Measurements from ENCODE around the gene C1orf56. TPM values are rescaled to one million over a fixed set of nuclear protein-coding genes. Genes with fewer than 3 reads are reported as not detected.

Gene C1orf56
- total RNA-seq, 1 experiment from 2014 or later = 4.8 TPM

GRCh38 chr1:151062741-151063371, 15.3 kb downstream of the C1orf56 start:
- ChIA-PET POLR2A (no interaction called here), CTCF (no interaction called here)
- Histone ChIP-seq H3K27me3 (replicated peaks; ENCODE audit: control insufficient read depth, insufficient read depth, low read length) (no peaks in the 10 kb centered on the region), H3K36me3 (ENCODE audit: control insufficient read depth, insufficient read depth, low read length) (no peaks in the 10 kb centered on the region), H3K9me3 (no peaks in the 10 kb centered on the region), H3K4me1 (peaks cover 6% of the 10 kb centered on the region), H3K4me3 (ENCODE audit: low read depth, low read length) (no peak overlapping the region)
- Mint-ChIP-seq H3K36me3 (ENCODE audit: insufficient read depth, unreplicated experiment) (peaks cover 19% of the 10 kb centered on the region), H3K9me3 (ENCODE audit: unreplicated experiment) (no peaks in the 10 kb centered on the region), H3K4me3 (ENCODE audit: unreplicated experiment) (no peak overlapping the region), H3K4me1 (ENCODE audit: low read depth, unreplicated experiment) (peaks cover 23% of the 10 kb centered on the region), H3K27ac (ENCODE audit: unreplicated experiment) (no peak overlapping the region), H3K27me3 (ENCODE audit: insufficient read depth, unreplicated experiment) (no peaks in the 10 kb centered on the region)
- BruUV-seq (replicated peaks) = no TSS peak
- TF ChIP-seq CTCF (IDR thresholded peaks at IDR 0.05; ENCODE audit: insufficient read depth in 1 of 2, low read depth in 1 of 2, low read length in 1 of 2, severe bottlenecking in 1 of 2, unreplicated experiment in 1 of 2) = no peak
- intact Hi-C loops (cut with micrococcal nuclease; ENCODE audit: unreplicated experiment) = no loop called here
- no peak for DNase-seq

- Mint-ChIP-seq H3K27me3 (ENCODE audit: insufficient read depth, unreplicated experiment) (no peaks in the 10 kb centered on the region), H3K9me3 (ENCODE audit: unreplicated experiment) (no peaks in the 10 kb centered on the region), H3K4me1 (ENCODE audit: low read depth, unreplicated experiment) (peaks cover 10% of the 10 kb centered on the region), H3K36me3 (ENCODE audit: insufficient read depth, unreplicated experiment) (peaks cover 2% of the 10 kb centered on the region), H3K4me3 (ENCODE audit: unreplicated experiment) (no peak overlapping the region), H3K27ac (ENCODE audit: unreplicated experiment) (no peak overlapping the region)
- TF ChIP-seq CTCF (IDR thresholded peaks at IDR 0.05; ENCODE audit: insufficient read depth in 1 of 2, low read depth in 1 of 2, low read length in 1 of 2, severe bottlenecking in 1 of 2, unreplicated experiment in 1 of 2) = no peak
- no TSS peak for BruUV-seq (replicated peaks)
- Histone ChIP-seq H3K4me3 (ENCODE audit: low read depth, low read length) (no peak overlapping the region), H3K4me1 (no peaks in the 10 kb centered on the region), H3K9me3 (no peaks in the 10 kb centered on the region), H3K27me3 (replicated peaks; ENCODE audit: control insufficient read depth, insufficient read depth, low read length) (no peaks in the 10 kb centered on the region), H3K36me3 (ENCODE audit: control insufficient read depth, insufficient read depth, low read length) (no peaks in the 10 kb centered on the region)
- ChIA-PET POLR2A (no interaction called here), CTCF (interaction anchor here (0.6 to 0.9 kb wide), 3 partner anchors 7 to 200 kb away, joined by 3 read pairs; partner anchors contain the start of gene C1orf56)
- DNase-seq = no peak
- intact Hi-C loops (cut with micrococcal nuclease; ENCODE audit: unreplicated experiment) = no loop called here
These were observed 17.6 kb downstream of the C1orf56 start for GRCh38 chr1:151065089-151065645.

- Mint-ChIP-seq H3K4me1 (ENCODE audit: low read depth, unreplicated experiment) (no peaks in the 10 kb centered on the region), H3K27ac (ENCODE audit: unreplicated experiment) (no peak overlapping the region), H3K36me3 (ENCODE audit: insufficient read depth, unreplicated experiment) (peaks cover 11% of the 10 kb centered on the region), H3K9me3 (ENCODE audit: unreplicated experiment) (no peaks in the 10 kb centered on the region), H3K4me3 (ENCODE audit: unreplicated experiment) (no peak overlapping the region), H3K27me3 (ENCODE audit: insufficient read depth, unreplicated experiment) (no peaks in the 10 kb centered on the region)
- no peaks in the 10 kb centered on the region for H3K36me3 ChIP-seq (ENCODE audit: control insufficient read depth, insufficient read depth, low read length)
- H3K27me3 ChIP-seq (replicated peaks; ENCODE audit: control insufficient read depth, insufficient read depth, low read length) = no peaks in the 10 kb centered on the region
- H3K4me1 ChIP-seq = peaks cover 8% of the 10 kb centered on the region; the same call in 1 of the 2 replicates
- no TSS peak for BruUV-seq (replicated peaks)
- intact Hi-C loops (cut with micrococcal nuclease; ENCODE audit: unreplicated experiment) = no loop called here
- no peaks in the 10 kb centered on the region for H3K9me3 ChIP-seq
- POLR2A ChIA-PET = no interaction called here
- CTCF ChIA-PET = no interaction called here
- H3K4me3 ChIP-seq (ENCODE audit: low read depth, low read length) = no peak overlapping the region
- TF ChIP-seq CTCF (IDR thresholded peaks at IDR 0.05; ENCODE audit: insufficient read depth in 1 of 2, low read depth in 1 of 2, low read length in 1 of 2, severe bottlenecking in 1 of 2, unreplicated experiment in 1 of 2) = no peak
- no peak for DNase-seq
These were observed 19.6 kb downstream of the C1orf56 start for GRCh38 chr1:151067185-151067584.

Measured in Caco-2 (cell line).